HepG2 (cell line): ENCODE data around the gene C16orf54. TPM values are rescaled to one million over a fixed set of nuclear protein-coding genes. Genes with fewer than 3 reads are reported as not detected.
A peak's percentile ranks its signal among the peaks of the same experiment; 100 is the strongest.

Source experiments
- ATAC-seq: fragments of 200-7000 bp; cut with Tn5 transposase; 3 replicates; pipeline ENCODE4 v1.9.1; 2020; ENCODE audit warnings: mild to moderate bottlenecking, moderate library complexity
- BruUV-seq: library from RNA; stranded (reverse); fragments of 400-500 nt; replicated peaks from 2 replicates; lab custom pipeline; 2021; lab: Mats Ljungman, UMichigan
- CTCF ChIA-PET: fragments of 300-600 bp; formaldehyde crosslinking; extraction: SDS; loops from one replicate; lab custom pipeline; 2021; ENCODE audit warnings: low total read pairs, inconsistent platforms, low intra/inter-chr PET ratio; lab: Yijun Ruan, JAX
- POLR2A ChIA-PET: fragments of 350-600 bp; sonication (Branson Sonifier 250); formaldehyde crosslinking; loops from one replicate; lab custom pipeline; 2020; ENCODE audit warnings: antibody characterized with exemption, inconsistent platforms; lab: Yijun Ruan, JAX
- DNase-seq: peaks from one replicate; pipeline ENCODE4 v3.0.0-alpha.2; 2015; ENCODE audit warnings: low spot score
- FAIRE-seq: peaks from 3 replicates; lab custom pipeline; 2011; peaks lifted over from hg19 to GRCh38; lab: Jason Lieb, UNC
- H2AFZ ChIP-seq: one replicate; pipeline ENCODE4 v1.6.1; 2011; ENCODE audit warnings: low read length, inconsistent platforms
- H3K27ac ChIP-seq: fragments of 300-600 bp; 3 replicates; pipeline ENCODE4 v1.8.0; 2011; ENCODE audit warnings: mixed run types, mild to moderate bottlenecking, mixed read lengths, low read length, inconsistent platforms; ENCODE audit not compliant: insufficient read depth; ENCODE audit errors: extremely low read length
- H3K27me3 ChIP-seq, 2 experiments: fragments of 200-600 bp in 1 of 2; 2 replicates in 1 of 2; 3 replicates in 1 of 2; pipeline versions ENCODE4 v1.6.0 to v1.8.0; 2011; ENCODE audit warnings: low read length in 2 of 2, mild to moderate bottlenecking in 2 of 2, moderate library complexity in 2 of 2, inconsistent platforms in 1 of 2; ENCODE audit not compliant: insufficient read depth in 2 of 2, control insufficient read depth in 1 of 2
- H3K36me3 ChIP-seq, 2 experiments: fragments of 200-600 bp in 1 of 2; replicated peaks in 1 of 2; 2 replicates in 1 of 2; 3 replicates in 1 of 2; pipeline versions ENCODE4 v1.5.1 to v1.8.0; 2011; ENCODE audit warnings: low read length in 2 of 2, inconsistent platforms in 1 of 2; ENCODE audit not compliant: insufficient read depth in 2 of 2, control insufficient read depth in 1 of 2
- H3K4me1 ChIP-seq: 2 replicates; pipeline ENCODE4 v1.5.1; 2012; ENCODE audit warnings: low read length, inconsistent platforms; ENCODE audit not compliant: insufficient read depth
- H3K4me2 ChIP-seq: 2 replicates; pipeline ENCODE4 v1.6.0; 2011; ENCODE audit warnings: low read depth, low read length, inconsistent platforms
- H3K4me3 ChIP-seq, 3 experiments: fragments of 200-600 bp in 1 of 3; sonication (generic), shearing (Covaris generic) in 1 of 3; replicated peaks in 1 of 3; 2 replicates each; pipeline ENCODE4 v1.5.1; 2011 to 2016; ENCODE audit warnings: low read length in 3 of 3, inconsistent platforms in 2 of 3, low read depth in 2 of 3, mild to moderate bottlenecking in 2 of 3, control low read depth in 1 of 3, mixed read lengths in 1 of 3; ENCODE audit not compliant: insufficient read depth in 1 of 3
- H3K79me2 ChIP-seq: one replicate; pipeline ENCODE4 v1.6.1; 2011; ENCODE audit warnings: low read length, inconsistent platforms; ENCODE audit not compliant: insufficient read depth
- H3K9ac ChIP-seq: 2 replicates; pipeline ENCODE4 v1.6.0; 2011; ENCODE audit warnings: mild to moderate bottlenecking, low read depth, low read length, inconsistent platforms; ENCODE audit not compliant: insufficient read depth
- H3K9me3 ChIP-seq: 2 replicates; pipeline ENCODE4 v1.5.1; 2012; ENCODE audit warnings: mild to moderate bottlenecking, low read length
- H4K20me1 ChIP-seq: 2 replicates; pipeline ENCODE4 v1.6.0; 2011; ENCODE audit warnings: inconsistent platforms, mild to moderate bottlenecking, low read length, moderate library complexity; ENCODE audit not compliant: insufficient read depth
- GABPA ChIP-seq, 2 experiments: IDR thresholded peaks; 2 replicates each; pipeline ENCODE4 v1.6.1; 2011 to 2016; ENCODE audit warnings: low read depth in 2 of 2, low read length in 1 of 2, missing biosample characterization in 1 of 2, missing genetic modification characterization in 1 of 2
- GABPB1 ChIP-seq: IDR thresholded peaks from 2 replicates; pipeline ENCODE4 v1.6.1; 2016; ENCODE audit warnings: mild to moderate bottlenecking, missing genetic modification reagents, moderate library complexity, missing compliant biosample characterization
- USF2 ChIP-seq, 2 experiments: sonication (generic) in 1 of 2; formaldehyde crosslinking in 1 of 2; IDR thresholded peaks; 2 replicates each; pipeline versions ENCODE4 v1.5.1 to v1.6.1; 2011 to 2020; ENCODE audit warnings: borderline replicate concordance in 1 of 2, low read depth in 1 of 2, low read length in 1 of 2, mild to moderate bottlenecking in 1 of 2, missing genetic modification reagents in 1 of 2, moderate library complexity in 1 of 2
- ZBTB7B ChIP-seq: sonication (generic); formaldehyde crosslinking; IDR thresholded peaks from 2 replicates; pipeline ENCODE4 v1.4.0; 2020; ENCODE audit warnings: missing genetic modification reagents
- ZNF674 ChIP-seq: sonication (generic); formaldehyde crosslinking; IDR thresholded peaks from 2 replicates; pipeline ENCODE4 v1.5.0; 2020; ENCODE audit warnings: low read depth, mild to moderate bottlenecking, missing genetic modification reagents
- WGBS: methylation state at CpG from one replicate; pipeline ENCODE4 v1.1.6; 2017; ENCODE audit warnings: low lambda C conversion rate; 5-methylcytosine and 5-hydroxymethylcytosine counted together
- in situ Hi-C: cut with HindIII; loops from 2 replicates; pipeline ENCODE4 v1.10.0; 2017; ENCODE audit warnings: low pct_unique_long_range_greater_than_20kb; ENCODE audit not compliant: extremely low pct_ligation_motif_present
- intact Hi-C: fragments of 100-400 bp; cut with micrococcal nuclease; formaldehyde crosslinking; loops from one replicate; pipeline ENCODE4 v1.10.0; 2022; ENCODE audit not compliant: unreplicated experiment
- polyA plus RNA-seq, 8 experiments: library from polyadenylated mRNA; depleted of rRNA in 3 of 8; stranded (reverse) in 7 of 8; unstranded in 1 of 8; fragments of >200 nt; fragmentation: Illumina TruSeq in 4 of 8; extraction: Trizol in 4 of 8; gene quantifications; 2 replicates each; pipeline versions ENCODE4 v1.2.1 to v1.2.3, GENCODE V29; 2011 to 2016; ENCODE audit warnings: low read depth in 4 of 8, missing spikeins in 1 of 8, mixed read lengths in 1 of 8; ENCODE audit not compliant: insufficient read depth in 1 of 8
- total RNA-seq, 5 experiments: library from RNA; depleted of rRNA; stranded (reverse); fragments of >200 nt; fragmentation: Illumina TruSeq; extraction: Trizol; gene quantifications; 2 replicates each; pipeline ENCODE4 v1.2.3, GENCODE V29; 2016; ENCODE audit warnings: low read depth in 1 of 5

The C16orf54 gene
- total and polyA plus RNA-seq, 2 of the 13 experiments (the other 11 are each of a cell fraction or from before 2014, with no cell fraction given) = not detected

- H4K20me1 ChIP-seq = no peaks in the 10 kb centered on the region
- DNase-seq (no peak), FAIRE-seq (no peak), ATAC-seq (no peak)
- peaks cover 29% of the 10 kb centered on the region for H3K4me1 ChIP-seq
- H3K9ac ChIP-seq = no peak overlapping the region
- ChIA-PET CTCF (no interaction called here), POLR2A (interaction anchor here (1.1 kb wide), 1 partner anchor 88 kb away, joined by 6 read pairs; the partner anchor contains the start of gene PAGR1)
- in situ Hi-C loops (no loop called here), intact Hi-C loops (no loop called here)
- H3K4me2 ChIP-seq = 0 out of 2 replicates have a peak overlapping the region, but pooled peaks have one; percentile 3
- no peaks in the 10 kb centered on the region for H3K79me2 ChIP-seq
- no peak overlapping the region for H3K4me3 ChIP-seq
- WGBS = 68% methylated on average over 7 of the region's 7 CpGs
- TF ChIP-seq ZBTB7B = no peak
- TF ChIP-seq USF2 (IDR thresholded peaks at IDR 0.05; ENCODE audit: low read depth, low read length) = 0 out of 2 replicates have a peak, but pooled peaks have one; percentile 18
- no peak; the same call in 1 of the 2 replicates for TF ChIP-seq USF2 (CRISPR knock-in tag; IDR thresholded peaks at IDR 0.05; ENCODE audit: borderline replicate concordance)
- H3K27ac ChIP-seq = no peak overlapping the region
- peaks cover 0 to 5% of the 10 kb centered on the region in 2 experiments; a peak in 2 of 5 replicates for H3K27me3 ChIP-seq
- no TSS peak for BruUV-seq
- H3K9me3 ChIP-seq = no peaks in the 10 kb centered on the region
- no peak overlapping the region for H2AFZ ChIP-seq
- no peaks in the 10 kb centered on the region for H3K36me3 ChIP-seq
Observed at GRCh38 chr16:29727452-29727851, 18.3 kb downstream of the C16orf54 start.

- no peaks in the 10 kb centered on the region for H3K79me2 ChIP-seq
- H3K27ac ChIP-seq = no peak overlapping the region
- peaks cover 29% of the 10 kb centered on the region for H3K4me1 ChIP-seq
- ATAC-seq (no peak; the same call in 2 of the 3 replicates), DNase-seq (no peak), FAIRE-seq (no peak)
- H3K9me3 ChIP-seq = no peaks in the 10 kb centered on the region
- H2AFZ ChIP-seq = no peak overlapping the region
- 0 out of 2 replicates have a peak overlapping the region, but pooled peaks have one; percentile 3 for H3K4me2 ChIP-seq
- no peak overlapping the region for H3K9ac ChIP-seq
- CTCF ChIA-PET = no interaction called here
- POLR2A ChIA-PET = no interaction called here
- H3K4me3 ChIP-seq = no peak overlapping the region
- in situ Hi-C loops = no loop called here
- 42% methylated on average over 9 of the region's 9 CpGs for WGBS
- intact Hi-C loops = no loop called here
- no TSS peak for BruUV-seq
- H3K27me3 ChIP-seq = peaks cover 0 to 5% of the 10 kb centered on the region in 2 experiments; a peak in 2 of 5 replicates
- no peaks in the 10 kb centered on the region for H3K36me3 ChIP-seq
- TF ChIP-seq ZNF674 = no peak
- no peak for TF ChIP-seq GABPA (IDR thresholded peaks at IDR 0.05; ENCODE audit: low read depth, low read length)
- TF ChIP-seq GABPA (CRISPR knock-in tag; IDR thresholded peaks at IDR 0.05; ENCODE audit: low read depth) = peak; percentile 56
- TF ChIP-seq GABPB1 = peak; percentile 20; the same call in 1 of the 2 replicates
- no peaks in the 10 kb centered on the region for H4K20me1 ChIP-seq
Observed at GRCh38 chr16:29726845-29727377, 18.9 kb downstream of the C16orf54 start.
